ENCODE measurements around the gene ALMS1.
"Not testable (repeated sequence)": the region's sequence is repeated elsewhere in the genome, so short reads cannot be mapped to it uniquely, and the experiment has no call there.

The ALMS1 gene

DNA sequence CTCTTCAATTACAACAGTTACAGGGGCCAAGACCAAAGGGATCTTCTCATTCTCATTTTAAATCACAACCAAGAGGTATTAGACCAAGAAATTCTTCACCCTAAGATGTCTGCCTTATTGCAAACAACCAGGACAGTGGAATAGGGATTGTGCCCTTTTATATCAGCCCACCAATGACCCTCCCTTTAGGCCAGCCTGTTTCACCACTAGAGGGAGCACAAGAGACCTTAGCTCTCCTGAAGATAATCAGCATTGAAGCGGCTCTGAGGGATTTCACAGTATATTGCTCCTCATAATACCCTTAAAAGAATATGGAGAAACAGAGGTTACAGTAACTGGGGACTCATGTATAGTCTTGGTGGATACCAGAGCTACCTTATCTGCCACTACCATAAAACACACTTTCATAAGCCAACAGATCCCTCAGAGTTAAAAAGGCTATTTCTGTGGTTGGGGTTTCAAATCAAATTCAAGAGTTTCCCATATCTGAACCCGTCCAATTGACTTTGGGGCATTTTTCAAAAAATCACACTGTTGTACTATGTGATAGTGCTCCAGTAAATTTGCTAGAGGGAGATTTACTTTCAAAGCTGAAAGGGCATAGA lies 245.1 kb downstream of the ALMS1 start:
- not testable (repeated sequence) for DNase-seq

- not testable (repeated sequence) for DNase-seq
Observed at GRCh38 chr2:73636977-73637376, 251.3 kb downstream of the ALMS1 start.

DNA sequence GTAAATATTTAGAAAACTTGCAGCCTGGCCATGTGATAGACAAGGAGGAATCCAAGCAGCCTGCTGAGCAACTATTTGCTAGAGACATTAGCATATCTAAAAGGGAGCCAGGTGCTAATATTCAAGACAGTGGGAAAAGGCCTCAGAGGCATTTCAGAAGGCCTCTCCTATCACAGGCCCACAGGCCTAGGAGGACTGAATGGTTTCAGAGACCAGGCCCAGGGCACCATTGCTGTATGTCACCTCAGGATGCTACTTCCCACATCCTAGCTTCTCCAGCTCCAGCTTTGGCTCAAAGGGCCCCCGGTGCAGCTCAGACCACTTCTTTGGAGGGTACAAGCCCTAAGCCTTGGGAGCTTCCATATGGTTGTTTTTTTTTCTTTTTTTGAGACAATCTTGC lies 252.8 kb downstream of the ALMS1 start:
- no peak for DNase-seq

- DNase-seq: no peak
Observed at GRCh38 chr2:73640511-73640911, 254.9 kb downstream of the ALMS1 start.

GRCh38 chr2:73640946-73641766 lies 255.5 kb downstream of the ALMS1 start:
- DNase-seq: no peak

GRCh38 chr2:73641767-73642062 lies 256.1 kb downstream of the ALMS1 start:
- DNase-seq: no peak

GRCh38 chr2:73642338-73643018 lies 256.8 kb downstream of the ALMS1 start, which contains the start of gene NAT8:
NAT8 (minus strand) TSS chr2:73642422; CDS start chr2:73641628, 794 bp downstream.
- no peak for DNase-seq

GRCh38 chr2:73647690-73648089 lies 262.1 kb downstream of the ALMS1 start:
- not testable (repeated sequence) for DNase-seq

GRCh38 chr2:73651591-73652230 lies 266.1 kb downstream of the ALMS1 start:
- no peak for DNase-seq

GRCh38 chr2:73652348-73652747 lies 266.7 kb downstream of the ALMS1 start:
- no peak for DNase-seq

DNA sequence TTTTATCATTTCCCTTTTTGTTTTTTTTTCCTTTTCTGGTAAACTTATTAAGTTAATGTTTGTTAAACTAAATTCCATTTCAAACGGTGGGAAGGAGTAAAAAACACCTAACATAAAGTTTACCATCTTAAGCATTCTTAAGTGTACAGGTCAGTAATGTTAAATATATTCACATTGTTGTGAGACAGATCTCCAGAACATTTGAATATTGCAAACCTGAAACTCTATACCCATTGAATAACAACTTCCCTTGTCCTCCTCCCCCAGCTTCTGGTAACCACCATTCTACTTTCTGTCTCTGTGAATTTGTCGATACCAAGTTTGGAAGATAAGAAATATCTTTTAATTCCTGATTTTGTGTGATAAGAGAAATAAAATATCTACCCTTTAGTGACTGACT lies 268.5 kb downstream of the ALMS1 start:
- DNase-seq: no peak
